H9 (cell line): ENCODE measurements around the gene TTF2. TPM values are rescaled to one million over a fixed set of nuclear protein-coding genes. Genes with fewer than 3 reads are reported as not detected.

ENCODE experiments used
- DNase-seq: peaks from one replicate; pipeline ENCODE4 v3.0.0-alpha.2; 2017
- H2AFZ ChIP-seq: one replicate; pipeline ENCODE4 v1.6.1; 2013; ENCODE audit warnings: mild to moderate bottlenecking, low read length, control low read depth, moderate library complexity
- H2AK5ac ChIP-seq: 2 replicates; pipeline ENCODE4 v1.6.1; 2013; ENCODE audit warnings: low read length, control low read depth, mixed read lengths; ENCODE audit not compliant: insufficient read length
- H2BK120ac ChIP-seq: one replicate; pipeline ENCODE4 v1.6.1; 2013; ENCODE audit warnings: low read depth, mild to moderate bottlenecking, low read length, control low read depth, inconsistent platforms; ENCODE audit not compliant: poor library complexity, severe bottlenecking
- H2BK12ac ChIP-seq: 2 replicates; pipeline ENCODE4 v1.6.1; 2013; ENCODE audit warnings: low read length, control low read depth, mixed read lengths, low read depth; ENCODE audit not compliant: insufficient read length
- H2BK15ac ChIP-seq: 2 replicates; pipeline ENCODE4 v1.6.1; 2013; ENCODE audit warnings: low read depth, low read length, control low read depth
- H2BK20ac ChIP-seq: one replicate; pipeline ENCODE4 v1.6.1; 2013; ENCODE audit warnings: low read depth, mild to moderate bottlenecking, low read length, control low read depth, inconsistent platforms; ENCODE audit not compliant: poor library complexity, severe bottlenecking
- H2BK5ac ChIP-seq: 2 replicates; pipeline ENCODE4 v1.6.1; 2013; ENCODE audit warnings: low read length, control low read depth, mixed read lengths; ENCODE audit not compliant: insufficient read length
- H3K14ac ChIP-seq: 2 replicates; pipeline ENCODE4 v1.6.1; 2013; ENCODE audit warnings: low read length, control low read depth; ENCODE audit not compliant: insufficient read depth
- H3K18ac ChIP-seq: 2 replicates; pipeline ENCODE4 v1.6.1; 2013; ENCODE audit warnings: low read depth, mild to moderate bottlenecking, mixed read lengths, low read length, control low read depth; ENCODE audit not compliant: insufficient read length
- H3K23ac ChIP-seq: 2 replicates; pipeline ENCODE4 v1.6.1; 2013; ENCODE audit warnings: low read length, control low read depth, mixed read lengths, low read depth; ENCODE audit not compliant: insufficient read length
- H3K23me2 ChIP-seq: 2 replicates; pipeline ENCODE4 v1.6.1; 2013; ENCODE audit warnings: low read depth, mild to moderate bottlenecking, mixed read lengths, low read length, control low read depth; ENCODE audit not compliant: insufficient read length, poor library complexity, severe bottlenecking
- H3K27ac ChIP-seq: 2 replicates; pipeline ENCODE4 v1.5.1; 2013; ENCODE audit warnings: low read length, control low read depth, mixed read lengths, low read depth; ENCODE audit not compliant: insufficient read length
- H3K27me3 ChIP-seq: 2 replicates; pipeline ENCODE4 v1.6.1; 2013; ENCODE audit warnings: low read length, control low read depth, inconsistent platforms; ENCODE audit not compliant: insufficient read depth
- H3K4ac ChIP-seq: 2 replicates; pipeline ENCODE4 v1.6.1; 2013; ENCODE audit warnings: low read depth, mild to moderate bottlenecking, control low read depth, inconsistent platforms, low read length, moderate library complexity
- H3K4me1 ChIP-seq: 2 replicates; pipeline ENCODE4 v1.6.1; 2013; ENCODE audit warnings: low read length, control low read depth, inconsistent platforms; ENCODE audit not compliant: insufficient read depth
- H3K4me2 ChIP-seq: 2 replicates; pipeline ENCODE4 v1.6.1; 2013; ENCODE audit warnings: low read length, control low read depth, mixed read lengths; ENCODE audit not compliant: insufficient read length, insufficient read depth
- H3K56ac ChIP-seq: 2 replicates; pipeline ENCODE4 v1.6.1; 2013; ENCODE audit warnings: low read depth, mild to moderate bottlenecking, mixed read lengths, low read length, control low read depth; ENCODE audit not compliant: insufficient read length
- H3K79me1 ChIP-seq: 2 replicates; pipeline ENCODE4 v1.6.1; 2013; ENCODE audit warnings: low read depth, mild to moderate bottlenecking, moderate library complexity, low read length, control low read depth, inconsistent platforms; ENCODE audit not compliant: insufficient read depth, poor library complexity, severe bottlenecking
- H3K79me2 ChIP-seq: 2 replicates; pipeline ENCODE4 v1.6.1; 2013; ENCODE audit warnings: low read length, control low read depth, inconsistent platforms; ENCODE audit not compliant: insufficient read depth
- H3K9ac ChIP-seq: 2 replicates; pipeline ENCODE4 v1.6.1; 2013; ENCODE audit warnings: low read length, control low read depth, mixed read lengths; ENCODE audit not compliant: insufficient read length; ENCODE audit errors: extremely low read depth
- H3K9me3 ChIP-seq: one replicate; pipeline ENCODE4 v1.6.1; 2013; ENCODE audit warnings: low read depth, low read length, inconsistent platforms; ENCODE audit not compliant: control insufficient read depth
- H3T11ph ChIP-seq: one replicate; pipeline ENCODE4 v1.6.1; 2013; ENCODE audit warnings: mild to moderate bottlenecking, low read length, control low read depth, inconsistent platforms
- H4K20me1 ChIP-seq: one replicate; pipeline ENCODE4 v1.6.1; 2013; ENCODE audit not compliant: control insufficient read depth, insufficient read length, insufficient read depth
- H4K5ac ChIP-seq: 2 replicates; pipeline ENCODE4 v1.6.1; 2013; ENCODE audit warnings: low read depth, mild to moderate bottlenecking, mixed read lengths, low read length, control low read depth; ENCODE audit not compliant: insufficient read length
- H4K8ac ChIP-seq: replicated peaks from 2 replicates; pipeline ENCODE4 v1.6.1; 2013; ENCODE audit warnings: low read length, control low read depth, mixed read lengths, low read depth; ENCODE audit not compliant: insufficient read length
- H4K91ac ChIP-seq: 2 replicates; pipeline ENCODE4 v1.6.1; 2013; ENCODE audit warnings: low read depth, mild to moderate bottlenecking, moderate library complexity, mixed read lengths, low read length, control low read depth; ENCODE audit not compliant: insufficient read length
- H3K27ac Mint-ChIP-seq, 3 experiments: 2 replicates in 2 of 3; 3 replicates in 1 of 3; pipeline ENCODE4 v1.8.0; 2020 to 2021; ENCODE audit warnings: mixed read lengths in 3 of 3, mild to moderate bottlenecking in 1 of 3, moderate library complexity in 1 of 3
- H3K27me3 Mint-ChIP-seq: 2 replicates; pipeline ENCODE4 v1.8.0; 2021; ENCODE audit warnings: low read depth, mild to moderate bottlenecking, moderate library complexity, mixed read lengths
- H3K36me3 Mint-ChIP-seq, 3 experiments: 2 replicates in 2 of 3; 3 replicates in 1 of 3; pipeline ENCODE4 v1.8.0; 2020 to 2021; ENCODE audit warnings: low read depth in 3 of 3, mixed read lengths in 3 of 3; ENCODE audit not compliant: insufficient read depth in 1 of 3
- H3K4me1 Mint-ChIP-seq, 2 experiments: 2 replicates each; pipeline ENCODE4 v1.8.0; 2020; ENCODE audit warnings: mixed read lengths in 2 of 2
- H3K4me3 Mint-ChIP-seq, 2 experiments: 2 replicates in 1 of 2; 3 replicates in 1 of 2; pipeline ENCODE4 v1.8.0; 2020 to 2021; ENCODE audit warnings: mild to moderate bottlenecking in 2 of 2, mixed read lengths in 2 of 2, moderate library complexity in 1 of 2
- H3K9me3 Mint-ChIP-seq, 2 experiments: 2 replicates in 1 of 2; 3 replicates in 1 of 2; pipeline ENCODE4 v1.8.0; 2020; ENCODE audit warnings: mild to moderate bottlenecking in 2 of 2, mixed read lengths in 2 of 2, moderate library complexity in 1 of 2
- WGBS: extraction: QIAGEN DNeasy Blood & Tissue Kit; methylation state at CpG from one replicate; pipeline ENCODE4 v1.1.7; 2013; ENCODE audit warnings: missing lambda C conversion rate, low lambda C conversion rate, mixed read lengths; ENCODE audit not compliant: insufficient read length; ENCODE audit errors: extremely low coverage; 5-methylcytosine and 5-hydroxymethylcytosine counted together
- total RNA-seq: library from RNA; stranded (reverse); gene quantifications from 2 replicates; pipeline ENCODE4 v1.2.1, GENCODE V29; 2021
- TF ChIP-seq, protein P1 (sequence below): fragments of 200-600 bp; sonication (generic); conservative IDR thresholded peaks from 3 replicates; pipeline ENCODE4 v1.8.0; 2021; ENCODE audit warnings: antibody characterized with exemption, mild to moderate bottlenecking

Gene TTF2
- total RNA-seq, 1 experiment from 2014 or later, result 86.4 TPM

- Mint-ChIP-seq H3K36me3 (peaks cover 41 to 89% (median 75%) of the 10 kb centered on the region in 3 experiments; a peak in 6 of 7 replicates), H3K27me3 (no peaks in the 10 kb centered on the region), H3K4me3 (no peak overlapping the region), H3K27ac (peak overlapping the region in 2 of 3 experiments; percentile 11 to 42; a peak in 2 of 7 replicates), H3K4me1 (peaks cover 16 to 19% of the 10 kb centered on the region in 2 experiments), H3K9me3 (no peaks in the 10 kb centered on the region)
- TF ChIP-seq, protein P1, sequence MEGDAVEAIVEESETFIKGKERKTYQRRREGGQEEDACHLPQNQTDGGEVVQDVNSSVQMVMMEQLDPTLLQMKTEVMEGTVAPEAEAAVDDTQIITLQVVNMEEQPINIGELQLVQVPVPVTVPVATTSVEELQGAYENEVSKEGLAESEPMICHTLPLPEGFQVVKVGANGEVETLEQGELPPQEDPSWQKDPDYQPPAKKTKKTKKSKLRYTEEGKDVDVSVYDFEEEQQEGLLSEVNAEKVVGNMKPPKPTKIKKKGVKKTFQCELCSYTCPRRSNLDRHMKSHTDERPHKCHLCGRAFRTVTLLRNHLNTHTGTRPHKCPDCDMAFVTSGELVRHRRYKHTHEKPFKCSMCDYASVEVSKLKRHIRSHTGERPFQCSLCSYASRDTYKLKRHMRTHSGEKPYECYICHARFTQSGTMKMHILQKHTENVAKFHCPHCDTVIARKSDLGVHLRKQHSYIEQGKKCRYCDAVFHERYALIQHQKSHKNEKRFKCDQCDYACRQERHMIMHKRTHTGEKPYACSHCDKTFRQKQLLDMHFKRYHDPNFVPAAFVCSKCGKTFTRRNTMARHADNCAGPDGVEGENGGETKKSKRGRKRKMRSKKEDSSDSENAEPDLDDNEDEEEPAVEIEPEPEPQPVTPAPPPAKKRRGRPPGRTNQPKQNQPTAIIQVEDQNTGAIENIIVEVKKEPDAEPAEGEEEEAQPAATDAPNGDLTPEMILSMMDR, result no peak
- Histone ChIP-seq H2AK5ac (no peak overlapping the region), H2BK120ac (no peak overlapping the region), H3K14ac (no peak overlapping the region), H3K23ac (no peak overlapping the region), H2BK15ac (no peak overlapping the region), H3K79me2 (no peaks in the 10 kb centered on the region), H4K20me1 (no peaks in the 10 kb centered on the region), H2BK12ac (no peak overlapping the region), H3K18ac (no peak overlapping the region), H3K4me1 (peaks cover 4% of the 10 kb centered on the region; the same call in 1 of the 2 replicates), H3K56ac (no peak overlapping the region), H2BK5ac (no peak overlapping the region), H2AFZ (no peak overlapping the region), H3K4me2 (no peak overlapping the region), H4K8ac (no peak overlapping the region), H3K27me3 (no peaks in the 10 kb centered on the region), H3K9me3 (no peaks in the 10 kb centered on the region), H3T11ph (no peak overlapping the region), H3K23me2 (no peaks in the 10 kb centered on the region), H3K79me1 (no peaks in the 10 kb centered on the region), H3K9ac (no peak overlapping the region), H4K5ac (no peak overlapping the region), H3K4ac (no peak overlapping the region), H2BK20ac (no peak overlapping the region), H4K91ac (no peak overlapping the region), H3K27ac (no peak overlapping the region)
- no peak for DNase-seq
- WGBS, result no CpG with 5 or more reads among the region's 4 CpGs
These were observed 37.3 kb downstream of the TTF2 start for GRCh38 chr1:117097443-117097842.
